ENCODE measurements around the gene OSBPL3.
A peak's percentile ranks its signal among the peaks of the same experiment; 100 is the strongest.

The OSBPL3 gene

GRCh38 chr7:24956021-24956420, 24.0 kb downstream of the OSBPL3 start:
- Mint-ChIP-seq H3K9me3 (no peaks in the 10 kb centered on the region), H3K36me3 (peaks cover 12% of the 10 kb centered on the region), H3K4me1 (peaks cover 25% of the 10 kb centered on the region), H3K27ac (no peak overlapping the region), H3K27me3 (no peaks in the 10 kb centered on the region), H3K4me3 (no peak overlapping the region)
- DNase-seq = no peak
- CTCF ChIA-PET = interaction anchor here (1.3 to 1.5 kb wide), 3 partner anchors 16 to 60 kb away, joined by 3 to 4 read pairs (median 3); no protein-coding TSS in a partner anchor

GRCh38 chr7:24955313-24955712, 24.7 kb downstream of the OSBPL3 start:
- H3K36me3 Mint-ChIP-seq = peaks cover 7% of the 10 kb centered on the region
- peaks cover 20% of the 10 kb centered on the region for H3K4me1 Mint-ChIP-seq
- H3K27me3 Mint-ChIP-seq = no peaks in the 10 kb centered on the region
- no peak overlapping the region for H3K4me3 Mint-ChIP-seq
- no peak overlapping the region for H3K27ac Mint-ChIP-seq
- no peaks in the 10 kb centered on the region for H3K9me3 Mint-ChIP-seq
- no peak for DNase-seq
- CTCF ChIA-PET = interaction anchor here (1.5 kb wide), 2 partner anchors 24 to 59 kb away, joined by 3 to 4 read pairs; no protein-coding TSS in a partner anchor

- DNase-seq = no peak
- H3K36me3 Mint-ChIP-seq = peaks cover 12% of the 10 kb centered on the region
- H3K27me3 Mint-ChIP-seq = no peaks in the 10 kb centered on the region
- CTCF ChIA-PET = interaction anchor here (0.9 kb wide), 1 partner anchor 27 kb away, joined by 3 read pairs; the partner anchor contains the start of gene OSBPL3
- peaks cover 22% of the 10 kb centered on the region for H3K4me1 Mint-ChIP-seq
- no peak overlapping the region for H3K4me3 Mint-ChIP-seq
- no peaks in the 10 kb centered on the region for H3K9me3 Mint-ChIP-seq
- H3K27ac Mint-ChIP-seq = no peak overlapping the region
Observed at GRCh38 chr7:24952464-24952863, 27.5 kb downstream of the OSBPL3 start.

- no peak overlapping the region for H3K4me3 Mint-ChIP-seq
- CTCF ChIA-PET = interaction anchor here (0.6 to 0.9 kb wide), 2 partner anchors 23 to 28 kb away, joined by 3 read pairs; partner anchors contain the start of gene OSBPL3
- DNase-seq = no peak
- no peaks in the 10 kb centered on the region for H3K27me3 Mint-ChIP-seq
- H3K9me3 Mint-ChIP-seq = no peaks in the 10 kb centered on the region
- no peak overlapping the region for H3K27ac Mint-ChIP-seq
- H3K4me1 Mint-ChIP-seq = peaks cover 29% of the 10 kb centered on the region
- H3K36me3 Mint-ChIP-seq = peaks cover 12% of the 10 kb centered on the region
Observed at GRCh38 chr7:24951441-24951980, 28.5 kb downstream of the OSBPL3 start.

GRCh38 chr7:24949884-24950283, 30.1 kb downstream of the OSBPL3 start:
- H3K27ac Mint-ChIP-seq = no peak overlapping the region
- H3K9me3 Mint-ChIP-seq = no peaks in the 10 kb centered on the region
- no peak for DNase-seq
- no peak overlapping the region for H3K4me3 Mint-ChIP-seq
- peaks cover 12% of the 10 kb centered on the region for H3K36me3 Mint-ChIP-seq
- CTCF ChIA-PET = no interaction called here
- H3K27me3 Mint-ChIP-seq = no peaks in the 10 kb centered on the region
- H3K4me1 Mint-ChIP-seq = peaks cover 28% of the 10 kb centered on the region

- Mint-ChIP-seq H3K27ac (no peak overlapping the region), H3K36me3 (peaks cover 11% of the 10 kb centered on the region), H3K4me3 (no peak overlapping the region), H3K9me3 (no peaks in the 10 kb centered on the region), H3K27me3 (no peaks in the 10 kb centered on the region), H3K4me1 (peaks cover 25% of the 10 kb centered on the region)
- DNase-seq = no peak
- CTCF ChIA-PET = interaction anchor here (1.1 to 1.9 kb wide), 2 partner anchors 12 to 22 kb away, joined by 3 to 6 read pairs; no protein-coding TSS in a partner anchor
Observed at GRCh38 chr7:24948739-24949138, 31.2 kb downstream of the OSBPL3 start.

- H3K9me3 Mint-ChIP-seq = no peaks in the 10 kb centered on the region
Observed at GRCh38 chr7:24946467-24946866, 33.5 kb downstream of the OSBPL3 start.

GRCh38 chr7:24945899-24946298, 34.1 kb downstream of the OSBPL3 start:
- H3K4me1 Mint-ChIP-seq = peaks cover 25% of the 10 kb centered on the region
- H3K27ac Mint-ChIP-seq = no peak overlapping the region
- H3K9me3 Mint-ChIP-seq = no peaks in the 10 kb centered on the region
- peaks cover 14% of the 10 kb centered on the region for H3K36me3 Mint-ChIP-seq
- DNase-seq = no peak
- no peak overlapping the region for H3K4me3 Mint-ChIP-seq
- CTCF ChIA-PET = no interaction called here
- no peaks in the 10 kb centered on the region for H3K27me3 Mint-ChIP-seq

More at GRCh38 chr7:24946467-24946866, 33.5 kb downstream of the OSBPL3 start:
- H3K4me1 Mint-ChIP-seq = peaks cover 26% of the 10 kb centered on the region
- H3K36me3 Mint-ChIP-seq = peaks cover 14% of the 10 kb centered on the region
- H3K27ac Mint-ChIP-seq = no peak overlapping the region
- no peak for DNase-seq
- H3K27me3 Mint-ChIP-seq = no peaks in the 10 kb centered on the region
- H3K4me3 Mint-ChIP-seq = no peak overlapping the region
- CTCF ChIA-PET = interaction anchor here (1.9 kb wide), 1 partner anchor 10 kb away, joined by 6 read pairs; no protein-coding TSS in a partner anchor

- Mint-ChIP-seq H3K36me3 (peaks cover 20% of the 10 kb centered on the region), H3K4me1 (peaks cover 9% of the 10 kb centered on the region), H3K27ac (no peak overlapping the region), H3K4me3 (no peak overlapping the region), H3K27me3 (no peaks in the 10 kb centered on the region), H3K9me3 (peaks cover 1% of the 10 kb centered on the region)
- DNase-seq = no peak
- CTCF ChIA-PET = no interaction called here
Observed at GRCh38 chr7:24943096-24943948, 36.7 kb downstream of the OSBPL3 start.

GRCh38 chr7:24942226-24942625, 37.8 kb downstream of the OSBPL3 start:
- CTCF ChIA-PET = no interaction called here
- H3K4me1 Mint-ChIP-seq = peaks cover 7% of the 10 kb centered on the region
- H3K27me3 Mint-ChIP-seq = no peaks in the 10 kb centered on the region
- H3K9me3 Mint-ChIP-seq = peaks cover 4% of the 10 kb centered on the region
- DNase-seq = no peak
- H3K4me3 Mint-ChIP-seq = no peak overlapping the region
- H3K36me3 Mint-ChIP-seq = peaks cover 27% of the 10 kb centered on the region
- H3K27ac Mint-ChIP-seq = no peak overlapping the region

- no peak overlapping the region for H3K27ac Mint-ChIP-seq
- H3K4me3 Mint-ChIP-seq = no peak overlapping the region
- CTCF ChIA-PET = no interaction called here
- H3K4me1 Mint-ChIP-seq = peaks cover 16% of the 10 kb centered on the region
- peaks cover 9% of the 10 kb centered on the region for H3K9me3 Mint-ChIP-seq
- no peak for DNase-seq
- no peaks in the 10 kb centered on the region for H3K27me3 Mint-ChIP-seq
- peaks cover 38% of the 10 kb centered on the region for H3K36me3 Mint-ChIP-seq
Observed at GRCh38 chr7:24939416-24939815, 40.6 kb downstream of the OSBPL3 start.

GRCh38 chr7:24936121-24936824, 43.7 kb downstream of the OSBPL3 start:
- Mint-ChIP-seq H3K36me3 (peaks cover 46% of the 10 kb centered on the region), H3K4me3 (no peak overlapping the region), H3K27ac (peak overlapping the region; percentile 59), H3K4me1 (peaks cover 22% of the 10 kb centered on the region), H3K9me3 (peaks cover 9% of the 10 kb centered on the region), H3K27me3 (no peaks in the 10 kb centered on the region)
- CTCF ChIA-PET = interaction anchor here (2.0 kb wide), 1 partner anchor 11 kb away, joined by 6 read pairs; no protein-coding TSS in a partner anchor
- DNase-seq = no peak

GRCh38 chr7:24933298-24933697, 46.7 kb downstream of the OSBPL3 start:
- H3K27ac Mint-ChIP-seq = no peak overlapping the region
- peaks cover 8% of the 10 kb centered on the region for H3K9me3 Mint-ChIP-seq
- H3K4me1 Mint-ChIP-seq = peaks cover 32% of the 10 kb centered on the region
- CTCF ChIA-PET = no interaction called here
- H3K27me3 Mint-ChIP-seq = no peaks in the 10 kb centered on the region
- H3K36me3 Mint-ChIP-seq = peaks cover 53% of the 10 kb centered on the region
- no peak for DNase-seq
- no peak overlapping the region for H3K4me3 Mint-ChIP-seq

- CTCF ChIA-PET = no interaction called here
- H3K9me3 Mint-ChIP-seq = peaks cover 7% of the 10 kb centered on the region
- no peak for DNase-seq
- peaks cover 34% of the 10 kb centered on the region for H3K4me1 Mint-ChIP-seq
- no peak overlapping the region for H3K27ac Mint-ChIP-seq
- H3K4me3 Mint-ChIP-seq = no peak overlapping the region
- H3K36me3 Mint-ChIP-seq = peaks cover 51% of the 10 kb centered on the region
- H3K27me3 Mint-ChIP-seq = no peaks in the 10 kb centered on the region
Observed at GRCh38 chr7:24932815-24933214, 47.2 kb downstream of the OSBPL3 start.

Measured in activated naive CD4-positive, alpha-beta T cell treated with anti-CD3 and anti-CD28 coated beads, Interleukin-2, amount 10 ng/mL, durations not matched to agents 7 days and 5 days (primary cell).